ENCODE results near the gene CHMP4A. TPM values are rescaled to one million over a fixed set of nuclear protein-coding genes. Genes with fewer than 3 reads are reported as not detected.

The CHMP4A gene
- total and polyA plus RNA-seq, 2 of the 13 experiments (the other 11 are each of a cell fraction or from before 2014, with no cell fraction given), result 83.6 to 113 TPM

GRCh38 chr14:24232645-24233537 is 19.6 kb upstream of the CHMP4A start, which contains the start of gene GMPR2 (continued):
- TF ChIP-seq TFDP1 (CRISPR knock-in tag; IDR thresholded peaks at IDR 0.05; ENCODE audit: borderline replicate concordance) (peak; percentile 83), ARID3A (IDR thresholded peaks at IDR 0.05; ENCODE audit: low read depth, low read length) (no peak), ZFP91 (CRISPR knock-in tag; IDR thresholded peaks at IDR 0.05; ENCODE audit: borderline replicate concordance) (peak; percentile 88; the same call in 1 of the 2 replicates), DR1 (CRISPR knock-in tag; IDR thresholded peaks at IDR 0.05) (peak; percentile 80; the same call in 1 of the 2 replicates), POGZ (CRISPR knock-in tag; IDR thresholded peaks at IDR 0.05) (peak; percentile 78), ETV6 (CRISPR knock-in tag; conservative IDR thresholded peaks at IDR 0.05) (0 out of 2 replicates have a peak, but pooled peaks have one; percentile 20), ZBTB44 (CRISPR knock-in tag; IDR thresholded peaks at IDR 0.05) (no peak; the same call in none of the 2 replicates), ZSCAN29 (CRISPR knock-in tag; conservative IDR thresholded peaks at IDR 0.05) (peak; percentile 95), PHB2 (IDR thresholded peaks at IDR 0.05; ENCODE audit: partially characterized antibody) (no peak), ZNF773 (CRISPR knock-in tag; IDR thresholded peaks at IDR 0.05; ENCODE audit: borderline replicate concordance) (0 out of 2 replicates have a peak, but pooled peaks have one; percentile 80), ZKSCAN5 (CRISPR knock-in tag; IDR thresholded peaks at IDR 0.05) (peak; percentile 5; the same call in 1 of the 2 replicates), ZFYVE20 (CRISPR knock-in tag; IDR thresholded peaks at IDR 0.05; ENCODE audit: borderline replicate concordance, low read depth) (no peak; the same call in 1 of the 2 replicates), ZNF784 (CRISPR knock-in tag; IDR thresholded peaks at IDR 0.05; ENCODE audit: borderline replicate concordance) (peak; percentile 96), SKIL (CRISPR knock-in tag; IDR thresholded peaks at IDR 0.05; ENCODE audit: borderline replicate concordance) (0 out of 2 replicates have a peak, but pooled peaks have one; percentile 29), ELF1 (CRISPR knock-in tag; IDR thresholded peaks at IDR 0.05) (peak; percentile 75), ZFP36L2 (CRISPR knock-in tag; IDR thresholded peaks at IDR 0.05) (no peak; the same call in 1 of the 2 replicates), MIXL1 (CRISPR knock-in tag; IDR thresholded peaks at IDR 0.05) (peak; percentile 85), SMARCE1 (IDR thresholded peaks at IDR 0.05; ENCODE audit: borderline replicate concordance) (no peak)

Measured in HepG2 (cell line).